GM21717 (cell line): ENCODE results near the gene CYP2S1.

Source experiments
- ATAC-seq: cut with Tn5 transposase; IDR thresholded peaks from one replicate; pipeline ENCODE4 v1.9.1; 2021; ENCODE audit warnings: mild to moderate bottlenecking, moderate library complexity; ENCODE audit not compliant: unreplicated experiment

The CYP2S1 gene

GRCh38 chr19:41255171-41255570 is 62.2 kb downstream of the CYP2S1 start:
- ATAC-seq = no peak
